Activated naive CD4-positive, alpha-beta T cell treated with anti-CD3 and anti-CD28 coated beads, Interleukin-2, amount 50 U/mL, for 24 hours (primary cell): ENCODE data around the gene ZNF446.
A peak's percentile ranks its signal among the peaks of the same experiment; 100 is the strongest.

Source experiments
- H3K27ac Mint-ChIP-seq: one replicate; pipeline ENCODE4 v1.8.0; 2021; ENCODE audit warnings: mild to moderate bottlenecking, mixed read lengths
- H3K27me3 Mint-ChIP-seq: one replicate; pipeline ENCODE4 v1.8.0; 2021; ENCODE audit warnings: mixed read lengths
- H3K36me3 Mint-ChIP-seq: one replicate; pipeline ENCODE4 v1.8.0; 2021; ENCODE audit warnings: mixed read lengths
- H3K4me1 Mint-ChIP-seq: one replicate; pipeline ENCODE4 v1.8.0; 2021; ENCODE audit warnings: mixed read lengths
- H3K4me3 Mint-ChIP-seq: one replicate; pipeline ENCODE4 v1.8.0; 2021; ENCODE audit warnings: mild to moderate bottlenecking, mixed read lengths
- H3K9me3 Mint-ChIP-seq: one replicate; pipeline ENCODE4 v1.8.0; 2021; ENCODE audit warnings: mixed read lengths

The ZNF446 gene

DNA sequence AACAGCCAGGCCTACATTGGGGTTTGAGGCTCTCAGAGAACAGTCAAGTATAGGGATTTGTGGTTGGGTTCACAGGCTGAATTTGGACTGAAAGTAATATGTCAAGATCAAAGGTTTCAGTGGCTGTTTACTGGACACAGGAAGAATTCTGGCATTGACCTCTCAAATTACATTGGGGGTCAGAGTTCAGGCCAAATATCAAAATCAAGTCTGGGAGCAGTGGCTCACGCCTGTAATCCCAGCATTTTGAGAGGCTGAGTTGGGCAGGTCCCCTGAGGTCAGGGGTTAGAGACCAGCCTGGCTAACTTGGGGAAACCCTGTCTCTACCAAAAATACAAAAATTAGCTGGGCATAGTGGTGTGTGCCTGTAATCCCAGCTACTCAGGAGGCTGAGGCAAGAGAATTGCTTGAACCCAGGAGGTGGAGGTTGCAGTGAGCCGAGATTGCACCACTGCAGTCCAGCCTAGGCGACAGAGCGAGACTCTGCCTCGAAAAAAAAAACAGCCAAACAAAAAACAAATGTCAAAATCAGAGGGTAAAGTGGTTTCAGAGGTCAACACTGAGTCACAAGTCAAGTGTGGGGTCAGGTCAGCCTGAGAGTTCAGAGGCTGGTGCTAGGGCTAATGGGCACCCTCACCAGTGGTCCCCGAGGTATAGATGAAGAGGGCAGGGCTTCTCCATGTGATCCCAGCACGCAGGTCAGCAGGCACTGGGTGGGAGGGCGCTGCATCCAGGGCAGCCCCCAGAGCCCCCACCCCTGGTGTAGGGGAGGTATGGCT lies 34.1 kb downstream of the ZNF446 start:
- Mint-ChIP-seq H3K27me3 (no peaks in the 10 kb centered on the region), H3K4me1 (peaks cover 14% of the 10 kb centered on the region), H3K9me3 (no peaks in the 10 kb centered on the region), H3K27ac (no peak overlapping the region), H3K36me3 (peaks cover 5% of the 10 kb centered on the region), H3K4me3 (no peak overlapping the region)

DNA sequence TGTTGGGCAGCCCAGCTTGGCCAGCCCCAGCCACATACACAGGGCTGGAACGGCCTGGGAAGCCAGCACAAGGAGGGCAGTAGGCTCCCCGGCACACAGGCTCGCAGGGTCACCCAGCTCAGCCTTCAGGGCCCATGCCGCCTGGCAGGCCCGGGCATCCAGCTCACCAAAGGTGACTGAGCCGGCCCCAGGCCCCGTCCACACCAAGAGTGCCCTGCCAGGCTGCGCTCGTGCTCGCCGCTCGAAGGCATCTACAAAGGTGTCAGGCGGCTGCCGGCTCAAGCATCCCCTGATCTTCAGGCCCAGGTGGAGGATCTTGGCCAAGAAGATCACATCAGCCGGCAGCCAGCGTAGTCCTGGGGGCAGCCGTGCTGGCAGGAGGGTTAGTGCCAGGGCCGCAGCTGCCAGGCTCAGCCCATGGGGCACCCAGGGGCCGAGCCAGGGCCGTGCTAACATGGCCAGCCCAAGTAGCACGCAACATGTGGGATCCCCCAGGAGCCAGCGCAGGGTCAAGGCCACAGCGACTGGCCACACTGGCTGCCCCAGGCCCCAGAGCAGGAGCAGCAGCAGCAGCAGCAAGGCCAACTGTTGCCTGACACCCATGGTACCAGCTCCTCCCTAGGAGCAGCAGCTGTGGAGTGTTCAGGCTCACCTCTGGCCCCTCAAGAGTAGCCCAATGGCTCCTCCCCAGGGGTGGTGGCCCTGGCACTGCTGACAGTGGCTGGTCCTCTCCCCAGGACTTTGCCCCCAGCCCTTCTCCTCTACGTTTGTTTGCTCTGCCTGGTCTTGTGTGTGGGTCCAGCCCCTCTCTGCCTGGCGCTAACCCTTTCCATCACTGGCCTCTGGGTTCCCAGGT lies 35.4 kb downstream of the ZNF446 start, which contains the start of gene SLC27A5:
Gene SLC27A5, minus strand, starts transcription at position 640 of the 856 bp plus-strand sequence. Its CDS starts 37 bp downstream, at position 603.
- no peak within 1 kb of the TSS for H3K4me3 Mint-ChIP-seq
- peaks cover 9% of the 10 kb centered on the region for H3K36me3 Mint-ChIP-seq
- peaks cover 23% of the 10 kb centered on the region for H3K4me1 Mint-ChIP-seq
- no peaks in the 10 kb centered on the region for H3K27me3 Mint-ChIP-seq
- H3K27ac Mint-ChIP-seq = no peak within 1 kb of the TSS
- H3K9me3 Mint-ChIP-seq = no peaks in the 10 kb centered on the region

DNA sequence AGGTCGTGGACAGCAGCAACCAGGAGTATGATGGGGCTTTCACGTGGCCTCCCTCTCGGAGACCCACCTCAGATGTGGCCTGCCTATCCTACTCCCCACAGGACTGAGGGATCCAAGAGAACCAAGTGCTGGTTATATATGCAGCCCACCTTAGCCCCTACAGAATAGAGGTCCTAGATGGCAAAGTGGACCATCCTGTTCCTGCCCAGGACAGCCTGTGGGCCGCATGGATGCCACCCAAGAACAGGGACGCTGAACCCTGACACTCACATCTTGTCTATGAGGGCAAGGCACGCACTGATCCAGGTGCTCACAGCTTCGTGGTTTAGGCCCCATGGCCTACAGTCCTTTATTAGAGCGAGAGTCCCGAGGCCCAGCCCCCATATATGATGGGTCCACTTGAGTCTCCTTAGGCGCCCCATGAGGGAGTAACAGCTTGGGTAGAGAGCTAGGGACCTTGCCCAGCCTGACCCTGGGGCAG lies 37.1 kb downstream of the ZNF446 start:
- Mint-ChIP-seq H3K9me3 (no peaks in the 10 kb centered on the region), H3K27me3 (no peaks in the 10 kb centered on the region), H3K27ac (no peak overlapping the region), H3K4me1 (peaks cover 34% of the 10 kb centered on the region), H3K36me3 (peaks cover 6% of the 10 kb centered on the region), H3K4me3 (peak overlapping the region; percentile 59)

DNA sequence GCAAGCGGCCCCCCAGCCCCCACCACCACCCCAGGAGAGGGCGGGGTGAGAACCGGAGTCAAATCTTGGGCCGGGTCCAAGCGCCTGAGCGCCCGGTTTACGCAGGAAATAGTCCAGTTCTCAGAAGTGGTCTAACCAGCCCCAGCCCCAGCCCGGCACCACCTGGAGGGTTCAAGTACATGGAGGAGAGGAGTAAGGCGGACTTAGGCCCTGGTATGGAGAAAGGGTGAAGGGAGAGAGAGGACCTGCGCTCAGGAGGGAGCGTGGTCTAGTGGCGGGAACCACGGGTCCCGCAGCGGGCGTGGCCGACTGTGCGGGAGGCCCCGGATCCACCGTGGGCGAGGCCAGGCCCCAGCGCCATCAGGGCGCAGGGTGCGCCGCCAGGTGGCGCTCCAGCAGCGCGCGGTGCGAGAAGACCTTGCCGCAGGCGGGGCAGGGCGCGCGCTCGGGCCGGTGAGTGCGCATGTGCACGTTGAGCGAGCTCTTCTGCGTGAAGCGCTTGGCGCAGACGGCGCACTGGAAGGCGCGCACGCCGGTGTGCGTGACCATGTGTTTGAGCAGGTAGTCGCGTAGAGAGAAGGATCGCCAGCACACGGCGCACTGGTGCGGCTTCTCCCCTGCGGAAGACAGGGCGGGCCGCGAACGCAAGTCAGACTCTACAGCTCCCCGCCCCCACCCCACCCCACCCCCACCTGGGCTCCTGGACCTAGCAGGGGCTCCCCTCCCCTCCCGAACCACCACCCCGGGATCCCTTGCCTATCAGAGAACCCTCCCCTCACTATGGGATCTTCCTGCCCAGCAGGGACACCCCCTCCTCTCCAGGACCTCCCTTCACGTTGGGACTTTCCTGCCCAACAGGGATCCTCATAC lies 37.8 kb downstream of the ZNF446 start:
- no peaks in the 10 kb centered on the region for H3K9me3 Mint-ChIP-seq

DNA sequence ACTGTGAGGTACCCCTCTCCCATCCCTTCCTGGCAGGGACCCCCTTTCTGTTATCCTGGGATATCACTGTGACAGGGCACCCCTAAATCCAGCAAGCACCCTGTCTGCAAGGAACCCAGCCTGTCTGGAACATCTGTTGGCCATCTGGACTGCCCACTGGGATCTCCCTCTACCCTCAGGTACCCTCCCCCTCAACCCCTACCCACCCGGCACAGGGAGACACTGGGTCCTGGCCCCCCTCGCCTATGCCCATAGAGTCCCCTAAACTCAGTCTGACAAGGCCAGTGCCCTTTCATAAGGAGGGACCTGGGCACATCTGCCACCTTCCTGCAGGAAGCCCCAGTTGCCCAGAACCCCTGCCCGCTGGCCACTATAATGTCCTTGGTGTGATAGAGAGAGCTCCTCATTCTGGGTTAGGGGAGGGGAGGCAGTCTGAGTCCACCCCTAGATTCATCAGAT lies 38.4 kb downstream of the ZNF446 start:
- Mint-ChIP-seq H3K27ac (peak overlapping the region; percentile 80), H3K27me3 (no peaks in the 10 kb centered on the region), H3K9me3 (no peaks in the 10 kb centered on the region), H3K4me3 (peak overlapping the region; percentile 90), H3K36me3 (peaks cover 6% of the 10 kb centered on the region), H3K4me1 (peaks cover 44% of the 10 kb centered on the region)

More for the DNA sequence above, 37.8 kb downstream of the ZNF446 start:
- Mint-ChIP-seq H3K36me3 (peaks cover 6% of the 10 kb centered on the region), H3K27ac (peak overlapping the region; percentile 95), H3K4me3 (peak overlapping the region; percentile 90), H3K27me3 (no peaks in the 10 kb centered on the region), H3K4me1 (peaks cover 40% of the 10 kb centered on the region)

DNA sequence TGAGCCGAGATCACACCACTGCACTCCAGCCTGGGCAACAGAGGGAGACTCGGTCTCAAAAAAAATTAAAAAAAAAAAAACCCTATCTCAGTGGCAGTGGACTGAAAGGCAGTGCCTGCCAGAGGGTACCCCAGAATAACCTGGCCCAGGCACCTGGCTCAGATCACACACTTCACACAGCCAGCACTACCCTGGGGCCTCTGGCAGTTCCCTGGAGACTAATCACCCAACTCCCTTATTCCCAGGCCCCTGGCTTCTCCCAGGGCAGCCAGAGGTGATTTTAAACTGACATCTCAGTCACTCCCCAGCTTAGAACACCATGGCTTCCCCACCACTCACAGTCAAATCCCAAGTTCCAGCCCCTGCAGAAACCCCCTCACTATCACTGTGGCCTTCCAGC lies 39.1 kb downstream of the ZNF446 start:
- H3K27ac Mint-ChIP-seq = peak overlapping the region; percentile 55
- H3K36me3 Mint-ChIP-seq = peaks cover 6% of the 10 kb centered on the region
- no peaks in the 10 kb centered on the region for H3K9me3 Mint-ChIP-seq
- H3K27me3 Mint-ChIP-seq = no peaks in the 10 kb centered on the region
- peak overlapping the region; percentile 60 for H3K4me3 Mint-ChIP-seq
- peaks cover 50% of the 10 kb centered on the region for H3K4me1 Mint-ChIP-seq

DNA sequence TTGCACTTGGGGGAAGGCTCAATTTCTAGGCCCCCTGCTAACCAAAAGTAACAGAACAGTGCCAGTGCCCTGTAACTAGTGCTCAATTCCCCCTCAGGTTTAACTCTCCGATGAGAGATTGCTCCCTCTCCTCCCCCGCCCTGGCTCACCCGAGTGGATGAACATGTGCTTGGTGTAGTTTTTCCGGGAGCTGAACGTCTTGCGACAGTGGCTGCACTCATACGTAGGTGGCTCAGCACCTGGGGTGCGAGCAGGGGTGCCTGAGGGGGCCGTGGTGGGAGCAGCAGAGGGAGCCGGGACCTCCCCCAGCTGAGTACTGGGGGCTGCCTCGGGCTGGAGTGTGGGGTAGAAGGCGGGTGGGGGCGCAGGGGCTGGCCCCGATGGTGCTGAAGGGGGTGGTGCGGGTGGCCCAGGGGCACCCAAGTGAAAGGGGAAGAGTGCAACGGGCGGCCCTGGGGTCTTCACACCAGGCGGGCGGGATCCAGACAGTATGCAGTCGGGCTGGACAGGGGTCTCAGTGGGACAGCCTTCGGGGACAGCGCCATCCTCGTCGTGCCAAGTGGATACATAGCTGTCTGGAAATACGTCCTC lies 40.2 kb downstream of the ZNF446 start:
- no peaks in the 10 kb centered on the region for H3K27me3 Mint-ChIP-seq
- no peak overlapping the region for H3K27ac Mint-ChIP-seq
- H3K4me1 Mint-ChIP-seq = peaks cover 54% of the 10 kb centered on the region
- H3K4me3 Mint-ChIP-seq = peak overlapping the region; percentile 60
- H3K9me3 Mint-ChIP-seq = no peaks in the 10 kb centered on the region
- peaks cover 6% of the 10 kb centered on the region for H3K36me3 Mint-ChIP-seq

DNA sequence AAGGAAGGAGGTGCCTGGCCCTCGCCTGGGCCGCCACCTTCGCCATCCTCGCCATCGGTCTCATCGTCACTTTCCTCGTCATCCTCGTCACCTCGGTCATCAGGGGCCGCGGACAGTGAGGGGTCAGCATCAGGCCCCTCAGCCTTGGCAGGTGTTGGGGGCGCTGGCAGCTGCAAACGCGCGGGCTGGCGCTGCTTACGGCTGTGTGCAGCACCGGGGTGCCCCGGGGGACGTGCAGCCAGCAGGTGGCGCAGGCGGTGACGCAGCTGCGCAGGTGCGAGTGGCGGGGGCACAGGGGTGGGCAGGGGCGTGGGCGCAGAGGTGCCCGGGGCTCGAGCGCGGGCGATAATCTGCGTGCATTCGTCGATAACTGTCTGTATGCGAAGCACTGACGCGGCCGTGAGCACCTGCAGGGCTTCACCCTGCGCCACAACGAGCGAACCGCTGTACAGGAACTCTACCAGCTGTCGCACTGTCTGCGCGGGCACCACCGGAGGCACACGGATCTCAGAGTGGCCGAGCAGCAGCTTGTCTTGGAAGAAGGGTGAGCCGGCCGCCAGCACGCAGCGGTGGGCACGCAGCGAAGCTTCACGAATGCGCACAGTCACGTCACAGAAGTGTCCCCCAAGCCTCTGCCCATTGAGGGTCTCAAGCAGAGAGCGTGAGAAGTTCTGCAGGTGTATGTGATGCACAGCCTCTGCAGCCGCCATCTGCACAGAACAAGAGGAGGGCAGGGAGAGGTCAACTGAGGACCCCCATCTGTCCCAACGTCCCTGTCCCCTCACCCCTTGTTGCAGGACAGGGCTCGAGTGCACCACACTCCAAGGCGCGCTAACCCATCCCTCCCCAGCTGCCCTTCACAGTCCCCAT lies 41.0 kb downstream of the ZNF446 start:
- H3K27me3 Mint-ChIP-seq = no peaks in the 10 kb centered on the region
- H3K36me3 Mint-ChIP-seq = peaks cover 6% of the 10 kb centered on the region
- no peak overlapping the region for H3K4me3 Mint-ChIP-seq
- H3K9me3 Mint-ChIP-seq = no peaks in the 10 kb centered on the region
- H3K4me1 Mint-ChIP-seq = peaks cover 54% of the 10 kb centered on the region
- peak overlapping the region; percentile 35 for H3K27ac Mint-ChIP-seq

DNA sequence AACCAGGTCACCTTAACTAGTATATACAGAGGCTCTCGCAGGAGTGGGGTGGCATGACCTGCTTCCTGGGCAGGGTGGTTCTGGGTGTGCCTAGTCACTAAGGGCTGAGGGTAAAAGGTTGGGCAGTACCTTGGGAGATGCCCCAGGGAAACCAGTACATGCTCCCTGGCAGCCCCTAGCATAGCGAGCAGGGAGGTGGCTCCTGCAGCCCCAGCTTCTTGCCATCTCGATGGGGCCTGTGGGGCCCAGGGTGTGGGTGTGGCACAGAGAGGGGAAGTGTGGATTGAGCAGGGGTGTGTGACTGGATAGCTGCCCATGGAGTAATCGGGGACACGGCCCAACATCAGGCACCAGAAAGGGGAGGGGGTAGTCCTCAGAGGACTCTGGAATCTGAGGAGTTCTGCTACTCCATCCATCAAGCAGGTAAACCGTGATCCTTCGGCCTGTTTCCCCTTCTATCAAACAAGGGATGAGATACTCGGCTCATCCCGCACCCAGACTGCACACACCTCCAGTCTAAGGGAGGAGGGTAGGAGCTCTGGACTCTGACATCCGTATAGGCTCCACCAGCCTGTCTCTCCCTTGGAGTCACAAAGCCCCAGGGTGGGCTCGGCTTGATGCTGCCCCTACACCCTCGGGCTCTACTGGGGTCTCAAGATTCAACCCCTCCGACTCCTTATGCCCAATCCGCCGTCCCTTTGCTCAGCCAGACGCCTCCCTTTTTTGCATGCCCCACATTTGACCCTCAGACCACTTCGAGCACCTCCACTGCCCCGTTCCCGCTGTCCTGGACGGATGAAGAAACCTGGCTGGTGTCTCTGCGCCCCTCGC lies 42.3 kb downstream of the ZNF446 start:
- Mint-ChIP-seq H3K36me3 (peaks cover 6% of the 10 kb centered on the region), H3K4me3 (peak overlapping the region; percentile 99), H3K4me1 (peaks cover 54% of the 10 kb centered on the region), H3K27ac (peak overlapping the region; percentile 98), H3K9me3 (no peaks in the 10 kb centered on the region), H3K27me3 (no peaks in the 10 kb centered on the region)

DNA sequence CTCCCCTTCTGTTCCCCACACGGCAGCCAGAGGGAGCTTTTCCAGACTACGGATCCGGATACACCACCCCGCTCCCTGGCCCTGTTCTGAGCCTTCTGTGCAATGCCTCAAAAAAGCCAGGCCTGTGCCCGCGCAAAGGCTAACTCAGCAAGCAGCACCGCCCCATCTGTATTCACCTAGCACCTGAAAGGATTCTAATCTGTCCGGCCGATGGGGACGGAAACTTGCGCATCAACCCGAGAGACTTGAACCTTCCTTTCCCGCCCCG lies 42.9 kb downstream of the ZNF446 start:
- Mint-ChIP-seq H3K36me3 (peaks cover 6% of the 10 kb centered on the region), H3K27me3 (no peaks in the 10 kb centered on the region), H3K27ac (peak overlapping the region; percentile 98), H3K4me3 (peak overlapping the region; percentile 99), H3K4me1 (peaks cover 49% of the 10 kb centered on the region), H3K9me3 (no peaks in the 10 kb centered on the region)

DNA sequence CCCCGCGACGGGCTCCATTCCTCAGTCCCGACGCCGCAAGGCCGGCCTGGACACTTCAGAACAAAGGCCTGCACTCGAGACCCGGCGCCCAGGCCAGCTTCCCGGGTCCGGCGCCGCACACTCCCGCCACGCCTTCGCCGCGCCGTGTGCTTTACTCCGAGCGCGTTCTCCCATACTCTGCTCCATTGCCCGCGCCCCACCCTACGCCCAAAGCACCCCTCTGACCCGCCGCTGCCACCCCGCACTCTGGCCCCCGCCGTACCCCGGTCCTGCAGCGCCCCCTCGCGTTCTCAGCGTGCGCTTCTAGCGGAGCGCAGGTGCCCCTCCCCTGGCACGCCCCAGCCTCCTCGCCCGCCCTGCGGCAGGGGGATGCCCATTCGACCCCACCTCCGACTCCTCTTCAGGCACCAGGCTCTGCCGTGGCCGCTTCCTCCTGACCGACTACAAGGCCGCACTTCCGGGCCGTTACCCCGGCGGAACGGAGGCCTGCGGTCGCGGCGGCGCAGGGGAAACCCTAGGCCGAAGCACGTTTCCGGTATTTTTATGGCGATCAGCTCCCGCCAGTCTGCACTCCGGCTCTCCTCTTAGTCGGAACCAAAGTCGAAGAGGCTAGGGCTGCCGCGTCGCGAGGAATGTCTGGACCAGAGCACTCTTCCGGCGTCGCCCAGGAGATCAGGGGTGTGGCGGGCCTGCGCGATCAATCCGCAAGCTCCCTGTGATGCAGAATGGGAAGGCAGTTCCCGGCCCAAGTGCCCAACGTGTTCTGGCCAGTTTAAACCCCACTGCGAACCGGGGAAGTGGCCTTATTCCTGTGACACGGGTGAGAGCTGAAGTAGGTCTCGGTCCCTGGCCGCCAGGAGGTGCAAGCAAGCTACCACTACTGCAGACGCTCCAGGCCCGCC lies 43.5 kb downstream of the ZNF446 start, which contains the start of gene ZBTB45:
Gene ZBTB45, minus strand, starts transcription at position 456 of the 902 bp plus-strand sequence. CDS start 2,137 bp downstream, outside the sequence.
- H3K36me3 Mint-ChIP-seq = peaks cover 6% of the 10 kb centered on the region
- peak within 1 kb of the TSS; percentile 99 for H3K4me3 Mint-ChIP-seq
- H3K4me1 Mint-ChIP-seq = peaks cover 44% of the 10 kb centered on the region
- no peaks in the 10 kb centered on the region for H3K27me3 Mint-ChIP-seq
- no peaks in the 10 kb centered on the region for H3K9me3 Mint-ChIP-seq
- peak within 1 kb of the TSS; percentile 98 for H3K27ac Mint-ChIP-seq

DNA sequence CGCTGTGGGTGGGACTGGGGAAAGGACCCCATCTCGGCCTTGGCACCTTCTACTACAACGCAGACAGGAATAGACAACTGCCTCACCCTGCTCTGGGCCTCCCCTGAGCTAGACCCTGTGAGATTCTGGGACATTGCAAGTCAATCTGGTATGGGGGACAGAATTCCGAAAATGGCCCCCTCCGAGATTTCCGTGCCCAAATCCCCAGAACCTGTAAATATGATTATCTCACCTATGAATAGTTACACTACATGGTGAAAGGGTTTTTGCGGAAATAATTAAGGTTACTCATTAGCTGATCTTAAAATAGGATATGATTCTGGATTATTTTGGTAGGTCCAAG lies 44.1 kb downstream of the ZNF446 start:
- Mint-ChIP-seq H3K4me3 (peak overlapping the region; percentile 99), H3K9me3 (no peaks in the 10 kb centered on the region), H3K27me3 (no peaks in the 10 kb centered on the region), H3K27ac (peak overlapping the region; percentile 98), H3K4me1 (peaks cover 41% of the 10 kb centered on the region), H3K36me3 (peaks cover 6% of the 10 kb centered on the region)

DNA sequence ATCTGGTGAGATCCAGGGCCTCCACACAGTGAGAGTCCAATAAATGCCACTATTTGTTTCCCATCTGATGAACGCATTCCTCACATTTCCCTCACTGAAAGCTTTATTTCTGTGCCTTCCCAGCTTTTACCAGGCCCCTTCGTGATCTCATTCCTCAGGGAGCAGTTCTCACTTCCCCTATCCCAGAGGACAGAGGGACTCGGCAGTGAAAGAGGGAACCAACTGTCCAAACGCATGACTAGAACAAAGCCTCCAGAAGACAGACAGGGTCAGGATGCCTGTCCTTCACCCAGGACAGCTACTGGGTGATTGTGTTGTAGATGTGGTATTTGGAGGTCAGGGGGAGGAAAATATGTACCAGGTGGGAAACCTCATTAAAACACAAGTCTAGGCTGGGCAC lies 45.5 kb downstream of the ZNF446 start:
- Mint-ChIP-seq H3K36me3 (no peaks in the 10 kb centered on the region), H3K4me3 (no peak overlapping the region), H3K27me3 (no peaks in the 10 kb centered on the region), H3K4me1 (peaks cover 32% of the 10 kb centered on the region), H3K27ac (peak overlapping the region; percentile 47), H3K9me3 (no peaks in the 10 kb centered on the region)
